ENCODE measurements around the gene MUSK.
A peak's percentile ranks its signal among the peaks of the same experiment; 100 is the strongest.
"Not testable (repeated sequence)": the region's sequence is repeated elsewhere in the genome, so short reads cannot be mapped to it uniquely, and the experiment has no call there.

The MUSK gene

DNA sequence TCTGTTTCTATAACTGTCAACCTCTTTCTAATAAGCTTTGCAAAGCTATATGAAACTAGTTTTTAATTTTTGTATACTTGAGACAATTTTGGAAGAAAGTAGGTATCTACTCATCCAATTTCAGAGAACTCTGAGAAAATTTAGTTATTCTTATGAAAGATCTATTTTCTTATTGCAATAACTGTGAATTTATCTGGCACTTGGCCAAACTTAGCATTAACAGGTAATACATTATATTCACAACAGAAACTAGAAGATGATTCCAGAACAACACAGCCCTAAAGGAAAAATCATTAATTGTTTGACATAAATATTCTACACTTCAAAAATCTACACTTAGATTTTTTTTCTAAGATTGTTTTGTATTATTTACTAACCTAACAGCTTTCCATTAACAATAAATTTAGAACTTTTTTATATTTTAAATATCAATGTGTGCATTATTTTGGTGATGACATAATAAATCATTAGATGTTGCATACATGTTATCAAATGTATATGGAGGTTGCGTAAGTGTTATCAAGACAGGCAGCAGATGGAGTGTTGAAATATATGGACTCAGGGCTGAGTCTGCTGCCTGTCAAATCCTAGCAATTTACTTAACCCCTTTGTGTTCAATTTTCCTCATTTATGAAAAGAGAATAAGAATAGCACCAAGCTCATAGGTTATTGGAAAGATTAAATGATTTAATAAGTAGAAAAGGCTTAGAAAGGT, 141.8 kb downstream of the MUSK start:
- no peak for DNase-seq (ENCODE audit: low read depth)

GRCh38 chr9:110812886-110813285, 144.3 kb downstream of the MUSK start:
- no peak for DNase-seq (ENCODE audit: low read depth)

GRCh38 chr9:110814159-110814558, 145.6 kb downstream of the MUSK start:
- peak; percentile 86 for DNase-seq (ENCODE audit: low read depth)

DNA sequence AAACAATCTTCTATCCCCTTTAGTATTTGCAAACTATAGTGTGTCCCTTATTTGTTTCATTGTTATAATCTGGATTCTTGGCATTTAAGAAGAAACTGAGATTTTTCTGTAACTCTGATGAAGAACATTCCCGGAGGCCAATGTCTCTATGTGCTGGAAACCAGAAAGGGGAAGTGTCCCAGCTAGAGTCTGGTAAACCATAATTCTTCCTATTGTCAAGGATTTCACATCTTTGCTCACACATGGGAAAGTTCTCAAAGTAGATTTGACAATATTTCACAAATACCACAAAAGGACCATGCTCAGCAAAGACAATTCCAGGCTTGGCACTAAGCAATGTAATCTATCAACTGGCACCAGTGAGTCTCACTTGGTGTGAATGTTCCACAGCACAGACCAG, 146.8 kb downstream of the MUSK start:
- no peak for DNase-seq (ENCODE audit: low read depth)

GRCh38 chr9:110820381-110820780, 151.8 kb downstream of the MUSK start:
- DNase-seq (ENCODE audit: low read depth), result no peak

- DNase-seq (ENCODE audit: low read depth), result no peak
Observed at GRCh38 chr9:110821064-110821463, 152.5 kb downstream of the MUSK start.

DNA sequence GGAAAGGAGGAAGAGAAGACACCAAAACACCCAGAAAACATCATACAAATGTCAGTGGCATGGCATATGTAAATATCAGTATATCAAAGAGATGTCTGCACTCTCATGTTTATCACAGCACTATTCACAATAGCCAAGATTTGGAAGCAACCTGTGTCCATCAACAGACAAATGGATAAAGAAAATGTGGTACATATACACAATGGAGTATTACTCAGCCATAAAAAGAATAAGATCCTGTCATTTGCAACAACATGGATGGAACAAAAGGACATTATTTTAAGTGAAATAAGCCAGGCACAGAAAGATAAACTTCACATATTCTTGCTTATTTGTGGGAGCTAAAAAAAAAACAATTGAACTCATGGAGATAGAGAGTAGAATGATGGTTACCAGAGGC, 156.5 kb downstream of the MUSK start:
- DNase-seq (ENCODE audit: low read depth), result not testable (repeated sequence)

DNA sequence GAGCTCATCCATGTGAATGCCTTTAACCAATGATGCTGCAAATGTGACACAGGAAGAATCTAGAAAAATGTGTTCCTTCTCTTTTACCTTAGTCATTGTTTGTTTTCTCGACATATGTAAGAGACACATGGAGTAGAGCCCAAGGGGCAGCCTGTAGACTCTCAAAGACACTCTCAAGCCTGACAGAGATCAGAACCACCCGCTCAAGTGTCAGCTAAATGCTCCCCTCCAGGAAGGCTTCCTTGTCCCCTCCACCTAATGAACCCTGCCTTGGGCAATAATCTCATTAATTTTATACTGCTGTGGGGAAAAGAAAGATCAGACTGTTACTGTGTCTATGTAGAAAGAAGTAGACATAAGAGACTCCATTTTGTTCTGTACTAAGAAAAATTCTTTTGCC, 157.4 kb downstream of the MUSK start:
- DNase-seq (ENCODE audit: low read depth), result no peak

DNA sequence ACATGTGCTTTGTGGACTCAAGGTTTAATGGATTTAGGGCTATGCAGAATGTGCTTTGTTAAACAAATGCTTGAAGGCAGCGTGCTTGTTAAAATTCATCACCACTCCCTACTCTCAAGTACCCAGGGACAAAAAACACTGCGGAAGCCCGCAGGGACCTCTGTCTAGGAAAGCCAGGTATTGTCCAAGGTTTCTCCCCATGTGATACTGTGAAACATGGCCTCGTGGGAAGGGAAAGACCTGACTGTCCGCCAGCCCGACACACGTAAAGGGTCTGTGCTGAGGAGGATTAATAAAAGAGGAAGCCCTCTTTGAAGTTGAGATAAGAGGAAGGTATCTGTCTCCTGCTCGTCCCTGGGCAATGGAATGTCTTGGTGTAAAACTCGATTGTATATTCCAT, 157.8 kb downstream of the MUSK start:
- DNase-seq (ENCODE audit: low read depth), result not testable (repeated sequence)

- DNase-seq (ENCODE audit: low read depth), result no peak
Observed at GRCh38 chr9:110828264-110828663, 159.7 kb downstream of the MUSK start.

GRCh38 chr9:110830495-110830894, 161.9 kb downstream of the MUSK start:
- no peak for DNase-seq (ENCODE audit: low read depth)

- no peak for DNase-seq (ENCODE audit: low read depth)
Observed at GRCh38 chr9:110832926-110833325, 164.3 kb downstream of the MUSK start.

DNA sequence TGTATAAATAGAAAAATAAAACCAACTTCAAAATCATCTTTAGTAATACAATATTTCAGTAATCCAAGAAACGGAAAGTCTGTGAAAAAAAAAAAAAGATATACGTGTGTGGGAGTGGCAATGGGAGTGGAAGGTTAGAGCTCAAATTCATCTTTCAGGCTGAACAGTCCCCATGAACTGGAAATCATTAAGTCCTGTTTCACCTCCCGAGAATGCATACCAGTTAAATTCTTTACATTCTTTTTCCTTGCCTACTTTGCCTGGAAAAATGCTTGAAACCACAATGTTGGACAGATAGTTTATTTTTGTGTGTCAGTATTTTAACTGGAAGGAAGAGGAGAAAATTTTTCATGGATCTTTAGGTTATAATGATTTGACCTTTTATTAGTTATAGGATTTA, 166.8 kb downstream of the MUSK start:
- DNase-seq (ENCODE audit: low read depth), result peak; percentile 92

GRCh38 chr9:110835859-110836271, 167.3 kb downstream of the MUSK start:
- DNase-seq (ENCODE audit: low read depth), result no peak

GRCh38 chr9:110837401-110838005, 168.9 kb downstream of the MUSK start:
- DNase-seq (ENCODE audit: low read depth), result no peak

DNA sequence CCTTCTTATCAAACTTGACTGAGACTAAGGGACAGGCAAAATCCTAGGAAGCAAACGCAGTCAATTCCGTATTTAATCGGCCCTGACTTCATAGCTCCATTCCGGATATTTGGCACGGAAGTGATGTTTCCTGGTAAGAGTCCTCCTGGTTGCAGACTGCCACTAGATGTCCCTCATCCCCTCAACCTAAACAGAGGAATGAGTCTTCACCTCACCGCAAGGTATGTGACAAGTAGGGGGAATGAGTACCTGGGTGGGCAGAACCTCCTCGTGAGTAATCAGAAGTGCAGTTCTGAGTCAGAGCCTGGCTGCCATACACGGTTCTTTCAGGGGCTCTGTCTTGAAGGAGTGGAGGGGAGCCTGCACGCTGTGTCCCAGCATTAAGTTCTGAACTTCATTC, 173.6 kb downstream of the MUSK start:
- no peak for DNase-seq (ENCODE audit: low read depth)

GRCh38 chr9:110842986-110843385, 174.4 kb downstream of the MUSK start:
- no peak for DNase-seq (ENCODE audit: low read depth)

DNA sequence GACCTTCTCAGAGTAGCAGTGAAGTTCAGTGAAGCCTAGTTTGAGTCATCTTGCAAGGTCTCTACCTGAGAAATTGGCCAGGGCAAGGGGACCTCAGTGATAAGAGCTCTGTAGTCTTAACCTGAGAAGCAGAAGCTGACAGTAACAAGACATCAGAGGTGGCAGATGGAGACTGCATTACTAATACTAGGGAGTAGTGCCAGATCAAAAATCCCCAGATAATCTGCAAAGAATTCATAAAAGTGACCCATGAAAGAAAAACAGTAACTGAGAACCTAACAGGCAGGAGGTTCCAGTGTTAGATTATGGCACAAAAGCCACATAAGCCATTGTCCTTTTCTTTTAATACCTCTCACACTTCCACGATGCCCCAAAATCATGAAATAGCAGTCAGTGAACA, 175.5 kb downstream of the MUSK start:
- no peak for DNase-seq (ENCODE audit: low read depth)

DNA sequence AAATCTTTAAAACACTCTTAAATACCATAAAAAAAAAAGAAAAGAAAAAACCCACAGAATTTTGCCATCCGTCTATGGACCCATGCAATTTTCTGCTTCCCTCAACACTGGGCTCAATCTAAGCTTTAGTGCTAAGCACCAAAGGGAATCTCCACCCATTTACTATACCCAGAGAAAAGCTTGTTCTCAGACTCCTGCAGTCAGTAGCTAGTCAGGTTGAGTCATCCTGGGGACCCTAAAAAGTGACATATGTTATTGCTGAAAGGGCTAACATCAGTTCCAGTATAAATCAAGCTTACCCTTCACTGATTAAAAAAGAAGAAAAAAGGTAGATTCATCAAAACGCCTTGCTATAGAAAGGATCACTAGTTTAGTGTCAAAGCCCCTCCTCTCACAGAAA, 177.6 kb downstream of the MUSK start:
- no peak for DNase-seq (ENCODE audit: low read depth)

DNA sequence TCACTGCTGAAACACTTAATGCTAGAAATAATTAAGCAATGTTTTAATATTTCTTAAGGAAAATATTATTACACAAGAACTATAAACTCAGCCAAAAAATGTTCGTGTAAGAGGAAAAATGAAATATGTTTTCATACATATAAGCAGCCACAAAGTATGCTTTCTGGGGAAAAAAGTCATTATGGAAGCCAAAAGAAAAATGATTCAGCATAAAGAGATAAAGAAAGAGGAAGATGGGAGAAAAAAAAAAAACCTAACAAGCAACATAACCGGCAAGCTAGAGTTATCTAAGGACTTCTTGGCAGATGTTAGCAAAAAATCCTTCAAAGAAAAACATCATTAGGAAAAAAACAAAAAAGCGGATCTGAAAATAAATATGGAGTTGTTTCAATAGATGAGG, 179.1 kb downstream of the MUSK start:
- no peak for DNase-seq (ENCODE audit: low read depth)

GRCh38 chr9:110850401-110851135, 182.0 kb downstream of the MUSK start:
- no peak for DNase-seq (ENCODE audit: low read depth)
